Measurements from ENCODE around the gene NAP1L4. TPM values are rescaled to one million over a fixed set of nuclear protein-coding genes. Genes with fewer than 3 reads are reported as not detected.

NAP1L4 gene
- polyA plus RNA-seq, 1 donor from 2014 or later = 199 TPM

GRCh38 chr11:3010004-3010403, 17.9 kb upstream of the NAP1L4 start:
- TF ChIP-seq TAF1 (IDR thresholded peaks at IDR 0.05; ENCODE audit: low read depth) = no peak
- no peak for TF ChIP-seq EZH2 (IDR thresholded peaks at IDR 0.05; ENCODE audit: borderline replicate concordance, insufficient read depth, low read length, poor library complexity, severe bottlenecking)
- no peak for TF ChIP-seq SMC3 (conservative IDR thresholded peaks at IDR 0.05; ENCODE audit: poor library complexity)
- no peak for TF ChIP-seq REST (IDR thresholded peaks at IDR 0.05; ENCODE audit: borderline replicate concordance)
- TF ChIP-seq RAD21 (conservative IDR thresholded peaks at IDR 0.05) = no peak
- TF ChIP-seq EP300 (conservative IDR thresholded peaks at IDR 0.05; ENCODE audit: poor library complexity, severe bottlenecking) = no peak
- no peak for TF ChIP-seq MXI1 (conservative IDR thresholded peaks at IDR 0.05; ENCODE audit: poor library complexity, severe bottlenecking)
- TF ChIP-seq POLR2AphosphoS5 (IDR thresholded peaks at IDR 0.05) = no peak
- no peak for TF ChIP-seq CTCF (IDR thresholded peaks at IDR 0.05; ENCODE audit: poor library complexity, severe bottlenecking)
- Histone ChIP-seq H3K9me2 (ENCODE audit: insufficient read depth, low read length) (no peaks in the 10 kb centered on the region), H2AFZ (ENCODE audit: low read depth, low read length) (no peak overlapping the region), H3K27me3 (ENCODE audit: insufficient read depth, low read depth, low read length) (no peaks in the 10 kb centered on the region), H3K4me2 (ENCODE audit: low read length) (no peak overlapping the region), H3K27ac (ENCODE audit: low read length) (no peak overlapping the region), H3K36me3 (ENCODE audit: insufficient read depth, low read length) (no peaks in the 10 kb centered on the region), H3K4me3 (ENCODE audit: low read length) (no peak overlapping the region), H3F3A (ENCODE audit: insufficient read depth, low read length, poor library complexity, severe bottlenecking) (no peaks in the 10 kb centered on the region), H4K20me1 (ENCODE audit: insufficient read depth) (no peaks in the 10 kb centered on the region), H3K79me2 (replicated peaks; ENCODE audit: insufficient read depth, low read length) (no peaks in the 10 kb centered on the region), H3K9ac (ENCODE audit: low read length) (no peak overlapping the region), H3K9me3 (ENCODE audit: low read length) (no peaks in the 10 kb centered on the region)

- Histone ChIP-seq H4K20me1 (ENCODE audit: insufficient read depth) (no peaks in the 10 kb centered on the region), H3F3A (ENCODE audit: insufficient read depth, low read length, poor library complexity, severe bottlenecking) (no peaks in the 10 kb centered on the region), H2AFZ (ENCODE audit: low read depth, low read length) (no peak overlapping the region), H3K36me3 (ENCODE audit: insufficient read depth, low read length) (no peaks in the 10 kb centered on the region), H3K79me2 (replicated peaks; ENCODE audit: insufficient read depth, low read length) (no peaks in the 10 kb centered on the region), H3K27ac (ENCODE audit: low read length) (no peak overlapping the region), H3K4me2 (ENCODE audit: low read length) (no peak overlapping the region), H3K4me3 (ENCODE audit: low read length) (no peak overlapping the region), H3K9me2 (ENCODE audit: insufficient read depth, low read length) (no peaks in the 10 kb centered on the region), H3K9ac (ENCODE audit: low read length) (no peak overlapping the region), H3K9me3 (ENCODE audit: low read length) (no peaks in the 10 kb centered on the region), H3K27me3 (ENCODE audit: insufficient read depth, low read depth, low read length) (no peaks in the 10 kb centered on the region)
- TF ChIP-seq SMC3 (conservative IDR thresholded peaks at IDR 0.05; ENCODE audit: poor library complexity) = no peak
- TF ChIP-seq TAF1 (IDR thresholded peaks at IDR 0.05; ENCODE audit: low read depth) = no peak
- TF ChIP-seq REST (IDR thresholded peaks at IDR 0.05; ENCODE audit: borderline replicate concordance) = no peak
- TF ChIP-seq MXI1 (conservative IDR thresholded peaks at IDR 0.05; ENCODE audit: poor library complexity, severe bottlenecking) = no peak
- no peak for TF ChIP-seq EP300 (conservative IDR thresholded peaks at IDR 0.05; ENCODE audit: poor library complexity, severe bottlenecking)
- no peak for TF ChIP-seq POLR2AphosphoS5 (IDR thresholded peaks at IDR 0.05)
- no peak for TF ChIP-seq RAD21 (conservative IDR thresholded peaks at IDR 0.05)
- no peak for TF ChIP-seq EZH2 (IDR thresholded peaks at IDR 0.05; ENCODE audit: borderline replicate concordance, insufficient read depth, low read length, poor library complexity, severe bottlenecking)
- no peak for TF ChIP-seq CTCF (IDR thresholded peaks at IDR 0.05; ENCODE audit: poor library complexity, severe bottlenecking)
Observed at GRCh38 chr11:3009481-3009880, 17.4 kb upstream of the NAP1L4 start.

Measured in neural cell (in vitro differentiated cells).